GM18868 (cell line): ENCODE results near the gene WFDC12.

Experiments used
- ATAC-seq: cut with Tn5 transposase; IDR thresholded peaks from one replicate; pipeline ENCODE4 v1.9.1; 2021; ENCODE audit warnings: mild to moderate bottlenecking, moderate library complexity; ENCODE audit not compliant: unreplicated experiment

Gene WFDC12

GRCh38 chr20:45092898-45093297, 31.4 kb downstream of the WFDC12 start:
- ATAC-seq = no peak

GRCh38 chr20:45091366-45091765, 32.9 kb downstream of the WFDC12 start:
- no peak for ATAC-seq

GRCh38 chr20:45090481-45090880, 33.8 kb downstream of the WFDC12 start:
- no peak for ATAC-seq

GRCh38 chr20:45088247-45088646, 36.0 kb downstream of the WFDC12 start:
- ATAC-seq = no peak

GRCh38 chr20:45087814-45088213, 36.5 kb downstream of the WFDC12 start:
- no peak for ATAC-seq

GRCh38 chr20:45087097-45087790, 37.0 kb downstream of the WFDC12 start:
- ATAC-seq = no peak

GRCh38 chr20:45085867-45086266, 38.4 kb downstream of the WFDC12 start:
- no peak for ATAC-seq

GRCh38 chr20:45085289-45085688, 39.0 kb downstream of the WFDC12 start:
- ATAC-seq = no peak

- no peak for ATAC-seq
Observed at GRCh38 chr20:45083127-45083526, 41.1 kb downstream of the WFDC12 start.

- ATAC-seq = no peak
Observed at GRCh38 chr20:45082468-45082867, 41.8 kb downstream of the WFDC12 start.

GRCh38 chr20:45080867-45081624, 43.2 kb downstream of the WFDC12 start:
- ATAC-seq = no peak

GRCh38 chr20:45077559-45077958, 46.7 kb downstream of the WFDC12 start:
- no peak for ATAC-seq
